ENCODE measurements around the gene SRPX. TPM values are rescaled to one million over a fixed set of nuclear protein-coding genes. Genes with fewer than 3 reads are reported as not detected.
A peak's percentile ranks its signal among the peaks of the same experiment; 100 is the strongest.

Gene SRPX
- total and polyA plus RNA-seq, 2 of the 4 experiments (the other 2 are of a cell fraction), result 35.5 to 81.5 TPM

- intact Hi-C loops (cut with micrococcal nuclease) (loop anchor here (2.0 to 10.0 kb wide), 3 partner anchors 248 to 430 kb away; no protein-coding TSS in a partner anchor), dilution Hi-C loops (cut with HindIII; ENCODE audit: low sequenced_read_pairs, unreplicated experiment) (no loop called here), in situ Hi-C loops (cut with MboI; ENCODE audit: low sequenced_read_pairs) (loop anchor here (10.0 kb wide), 1 partner anchor 430 kb away; no protein-coding TSS in a partner anchor)
- Histone ChIP-seq H2BK15ac (ENCODE audit: low read depth, low read length) (no peak overlapping the region), H3K9me1 (ENCODE audit: insufficient read depth, low read length) (no peaks in the 10 kb centered on the region), H2AFZ (replicated peaks; ENCODE audit: low read length, poor library complexity) (no peak overlapping the region), H2AK9ac (replicated peaks; ENCODE audit: low read depth, low read length, poor library complexity) (no peak overlapping the region), H3K36me3 (ENCODE audit: control insufficient read depth, insufficient read depth, low read length) (no peaks in the 10 kb centered on the region), H3K14ac (replicated peaks; ENCODE audit: low read depth, low read length) (no peak overlapping the region), H3K9me3 (ENCODE audit: control insufficient read depth, insufficient read depth, low read length) (no peaks in the 10 kb centered on the region), H4K8ac (ENCODE audit: low read depth in 2 of 2, low read length in 2 of 2) (no peak overlapping the region), H3K18ac (ENCODE audit: low read depth, low read length) (no peak overlapping the region), H3K79me1 (ENCODE audit: low read depth in 1 of 2, low read length in 2 of 2) (no peaks in the 10 kb centered on the region), H3K4me2 (ENCODE audit: low read depth, low read length) (no peak overlapping the region), H4K20me1 (ENCODE audit: insufficient read depth, low read length) (no peaks in the 10 kb centered on the region; the same call in 1 of the 2 replicates), H2BK5ac (ENCODE audit: low read depth, low read length, poor library complexity, severe bottlenecking) (no peak overlapping the region), H3K9ac (ENCODE audit: low read depth, low read length) (no peak overlapping the region), H2BK120ac (ENCODE audit: low read depth, low read length) (no peak overlapping the region), H3K4ac (ENCODE audit: low read depth, low read length) (no peak overlapping the region), H2AK5ac (ENCODE audit: low read depth, low read length) (no peak overlapping the region), H3K56ac (ENCODE audit: extremely low read depth, insufficient read depth, low read length) (no peak overlapping the region), H3K27me3 (ENCODE audit: control insufficient read depth, insufficient read depth, low read length) (peaks cover 1% of the 10 kb centered on the region; the same call in 1 of the 2 replicates), H4K91ac (ENCODE audit: insufficient read depth, low read depth, low read length) (no peak overlapping the region), H4K5ac (ENCODE audit: low read depth, low read length) (no peak overlapping the region), H2BK20ac (ENCODE audit: low read depth, low read length) (no peak overlapping the region), H3K4me3 (ENCODE audit: insufficient read depth, low read depth, low read length) (no peak overlapping the region), H3K4me1 (ENCODE audit: control insufficient read depth, insufficient read depth, low read length) (no peaks in the 10 kb centered on the region), H3K27ac (ENCODE audit: insufficient read depth, low read length) (no peak overlapping the region), H3K23ac (ENCODE audit: low read depth, low read length) (no peak overlapping the region)
- TF ChIP-seq MAZ (IDR thresholded peaks at IDR 0.05; ENCODE audit: borderline replicate concordance, low read depth, low read length) (no peak), RAD21 (IDR thresholded peaks at IDR 0.05; ENCODE audit: low read length) (peak; percentile 74), SMC3 (IDR thresholded peaks at IDR 0.05; ENCODE audit: low read depth, low read length) (peak; percentile 46; the same call in 1 of the 2 replicates), CTCF (conservative IDR thresholded peaks at IDR 0.05; ENCODE audit: low read depth, low read length) (peak; percentile 53), NFE2L2 (IDR thresholded peaks at IDR 0.05; ENCODE audit: low read depth, low read length) (no peak), ELK1 (IDR thresholded peaks at IDR 0.05; ENCODE audit: borderline replicate concordance, low read depth, low read length) (no peak), MXI1 (IDR thresholded peaks at IDR 0.05; ENCODE audit: borderline replicate concordance, low read depth, low read length) (no peak)
- ATAC-seq (ENCODE audit: low read depth) (peak; percentile 48; the same call in 1 of the 2 replicates), DNase-seq (peak; percentile 28)
- POLR2A ChIA-PET (ENCODE audit: unreplicated experiment), result no interaction called here
- no CpG with 5 or more reads among the region's 3 CpGs for WGBS, 2 experiments (ENCODE audit: extremely low coverage in 2 of 2, insufficient read length in 1 of 2)
- no TSS peak for BruUV-seq (replicated peaks)
- CTCF ChIA-PET, result interaction anchor here (0.7 kb wide), 2 partner anchors 8 to 16 kb away, joined by 4 read pairs; no protein-coding TSS in a partner anchor
Observed at GRCh38 chrX:38175139-38175538, 45.5 kb downstream of the SRPX start.

Measured in IMR-90 (cell line).